Stimulated activated naive CD8-positive, alpha-beta T cell treated with anti-CD3 and anti-CD28 coated beads, Interleukin-15, Interleukin-2, amounts not matched to agents 100 U/mL and 50 U/mL, for 24 hours (primary cell): ENCODE measurements around the gene SLC35F3.

Experiments used
- ATAC-seq: fragments of 150-1000 bp; cut with Tn5 transposase; one replicate; pipeline ENCODE4 v1.10.0; 2021
- DNase-seq: peaks from one replicate; pipeline ENCODE4 v3.0.0; 2021

SLC35F3 gene

GRCh38 chr1:234368320-234369032, 464.0 kb downstream of the SLC35F3 start:
- DNase-seq, result peak; percentile 17

GRCh38 chr1:234369033-234369430, 464.6 kb downstream of the SLC35F3 start:
- no peak for DNase-seq
- ATAC-seq, result no peak

More at GRCh38 chr1:234368320-234369032, 464.0 kb downstream of the SLC35F3 start:
- peak; percentile 8 for ATAC-seq

GRCh38 chr1:234369784-234370183, 465.3 kb downstream of the SLC35F3 start:
- no peak for ATAC-seq
- no peak for DNase-seq

GRCh38 chr1:234371414-234371813, 466.9 kb downstream of the SLC35F3 start:
- no peak for ATAC-seq
- DNase-seq, result no peak

- DNase-seq (no peak), ATAC-seq (no peak)
These were observed 467.7 kb downstream of the SLC35F3 start for GRCh38 chr1:234372011-234372757.

GRCh38 chr1:234373064-234373958, 468.8 kb downstream of the SLC35F3 start, which contains the start of gene COA6:
TSS of gene COA6 (plus strand) at chr1:234373456. CDS start at chr1:234373467, 11 bp downstream.
- DNase-seq (peak; percentile 92), ATAC-seq (peak; percentile 93)

GRCh38 chr1:234373959-234374254, 469.4 kb downstream of the SLC35F3 start:
- ATAC-seq (peak; percentile 2), DNase-seq (no peak)
